ENCODE data around the gene HOXC11. TPM values are rescaled to one million over a fixed set of nuclear protein-coding genes. Genes with fewer than 3 reads are reported as not detected.

Gene HOXC11
- total and polyA plus RNA-seq, 2 donors (not counting 1 experiment from before 2014, with no cell fraction given) = not detected

- Histone ChIP-seq H4K20me1 (ENCODE audit: control insufficient read depth, insufficient read depth, low read length, poor library complexity, severe bottlenecking) (no peaks in the 10 kb centered on the region), H3K4me3 (ENCODE audit: control extremely low read depth in 1 of 5, extremely low read depth in 1 of 5, insufficient read depth in 1 of 5, low read depth in 2 of 5, low read length in 4 of 5) (no peak within 1 kb of the TSS), H3K4me2 (replicated peaks; ENCODE audit: low read depth, low read length, poor library complexity, severe bottlenecking) (no peak within 1 kb of the TSS), H3K9me3 (ENCODE audit: control extremely low read depth in 1 of 3, control insufficient read depth in 2 of 3, insufficient read depth in 1 of 3, low read length in 2 of 3) (peaks cover 0 to 87% (median 11%) of the 10 kb centered on the region in 3 donors), H3K9ac (ENCODE audit: low read length) (no peak within 1 kb of the TSS), H3K27ac (ENCODE audit: low read length in 2 of 2) (no peak within 1 kb of the TSS), H2AFZ (ENCODE audit: insufficient read depth, low read depth, low read length, poor library complexity, severe bottlenecking) (no peak within 1 kb of the TSS), H3K79me2 (ENCODE audit: control insufficient read depth, insufficient read depth, low read length) (no peaks in the 10 kb centered on the region), H3K27me3 (replicated peaks in 1 of 4; ENCODE audit: control extremely low read depth in 1 of 4, control insufficient read depth in 3 of 4, insufficient read depth in 4 of 4, low read length in 3 of 4) (peaks cover 0 to 99% (median 86%) of the 10 kb centered on the region in 4 experiments), H3K4me1 (ENCODE audit: control insufficient read depth in 2 of 2, insufficient read depth in 2 of 2, low read length in 2 of 2) (peaks cover 14 to 48% of the 10 kb centered on the region in 2 donors), H3K36me3 (replicated peaks in 1 of 2; ENCODE audit: control extremely low read depth in 1 of 2, control insufficient read depth in 1 of 2, extremely low read depth in 1 of 2, insufficient read depth in 2 of 2, low read length in 1 of 2) (no peaks in the 10 kb centered on the region)
- TF ChIP-seq CTCF (IDR thresholded peaks at IDR 0.05) = no peak
- TF ChIP-seq EZH2 (IDR thresholded peaks at IDR 0.05; ENCODE audit: borderline replicate concordance, insufficient read depth, low read depth, low read length, poor library complexity, severe bottlenecking) = no peak
- ChIA-PET CTCF (no interaction called here), POLR2A (no interaction called here)
- H3K27me3 Mint-ChIP-seq = peaks cover 73% of the 10 kb centered on the region
- no peaks in the 10 kb centered on the region for H3K9me3 Mint-ChIP-seq (ENCODE audit: insufficient read depth)
- ATAC-seq (ENCODE audit: low read depth) = no peak
- WGBS (ENCODE audit: insufficient coverage) = 13% methylated on average over 8 of the region's 20 CpGs
- H3K4me1 Mint-ChIP-seq = peaks cover 17% of the 10 kb centered on the region
- intact Hi-C loops (cut with micrococcal nuclease) = loop anchor here (5.0 kb wide), 2 partner anchors 43 to 58 kb away; no protein-coding TSS in a partner anchor
- no peak within 1 kb of the TSS for H3K4me3 Mint-ChIP-seq
- peak within 1 kb of the TSS; percentile 53 for H3K27ac Mint-ChIP-seq
- DNase-seq = peak; percentile 31
These were observed 18.3 kb upstream of the HOXC11 start, which contains the start of gene HOXC12 for GRCh38 chr12:53954694-53955035. TSS of gene HOXC12 (plus strand) at chr12:53954903. CDS start at chr12:53954930, 27 bp downstream.

- H3K36me3 ChIP-seq (replicated peaks in 1 of 2; ENCODE audit: control extremely low read depth in 1 of 2, control insufficient read depth in 1 of 2, extremely low read depth in 1 of 2, insufficient read depth in 2 of 2, low read length in 1 of 2) = no peaks in the 10 kb centered on the region
- H3K27me3 Mint-ChIP-seq = peaks cover 75% of the 10 kb centered on the region
- H3K79me2 ChIP-seq (ENCODE audit: control insufficient read depth, insufficient read depth, low read length) = no peaks in the 10 kb centered on the region
- DNase-seq (peak; percentile 35), ATAC-seq (ENCODE audit: low read depth) (no peak)
- H3K4me3 Mint-ChIP-seq = no peak overlapping the region
- no peak overlapping the region for H3K27ac Mint-ChIP-seq
- intact Hi-C loops (cut with micrococcal nuclease) = no loop called here
- TF ChIP-seq CTCF (IDR thresholded peaks at IDR 0.05) = no peak
- H3K4me3 ChIP-seq (ENCODE audit: control extremely low read depth in 1 of 5, extremely low read depth in 1 of 5, insufficient read depth in 1 of 5, low read depth in 2 of 5, low read length in 4 of 5) = no peak overlapping the region
- H3K9me3 Mint-ChIP-seq (ENCODE audit: insufficient read depth) = no peaks in the 10 kb centered on the region
- H3K9me3 ChIP-seq (ENCODE audit: control extremely low read depth in 1 of 3, control insufficient read depth in 2 of 3, insufficient read depth in 1 of 3, low read length in 2 of 3) = peaks cover 0 to 87% (median 11%) of the 10 kb centered on the region in 3 donors
- peaks cover 14 to 46% of the 10 kb centered on the region in 2 donors for H3K4me1 ChIP-seq (ENCODE audit: control insufficient read depth in 2 of 2, insufficient read depth in 2 of 2, low read length in 2 of 2)
- no peak overlapping the region for H3K4me2 ChIP-seq (replicated peaks; ENCODE audit: low read depth, low read length, poor library complexity, severe bottlenecking)
- POLR2A ChIA-PET = no interaction called here
- H3K4me1 Mint-ChIP-seq = peaks cover 17% of the 10 kb centered on the region
- H4K20me1 ChIP-seq (ENCODE audit: control insufficient read depth, insufficient read depth, low read length, poor library complexity, severe bottlenecking) = no peaks in the 10 kb centered on the region
- CTCF ChIA-PET = no interaction called here
- 10% methylated on average over 77 of the region's 86 CpGs for WGBS (ENCODE audit: insufficient coverage)
- no peak overlapping the region for H3K9ac ChIP-seq (ENCODE audit: low read length)
- H2AFZ ChIP-seq (ENCODE audit: insufficient read depth, low read depth, low read length, poor library complexity, severe bottlenecking) = no peak overlapping the region
- peaks cover 0 to 99% (median 88%) of the 10 kb centered on the region in 4 experiments for H3K27me3 ChIP-seq (replicated peaks in 1 of 4; ENCODE audit: control extremely low read depth in 1 of 4, control insufficient read depth in 3 of 4, insufficient read depth in 4 of 4, low read length in 3 of 4)
- no peak overlapping the region for H3K27ac ChIP-seq (ENCODE audit: low read length in 2 of 2)
These were observed 17.7 kb upstream of the HOXC11 start for GRCh38 chr12:53955036-53955775.
